GM18517 (cell line): ENCODE measurements around the gene DDAH2.
A peak's percentile ranks its signal among the peaks of the same experiment; 100 is the strongest.

ENCODE experiments used
- ATAC-seq: cut with Tn5 transposase; IDR thresholded peaks from one replicate; pipeline ENCODE4 v1.9.1; 2021; ENCODE audit warnings: mild to moderate bottlenecking, moderate library complexity; ENCODE audit not compliant: unreplicated experiment

Gene DDAH2

GRCh38 chr6:31762356-31762755 is 33.3 kb upstream of the DDAH2 start, which contains the start of gene SAPCD1:
Gene SAPCD1 (plus strand): TSS chr6:31762656. CDS start chr6:31763055, 399 bp downstream.
- ATAC-seq = no peak

DNA sequence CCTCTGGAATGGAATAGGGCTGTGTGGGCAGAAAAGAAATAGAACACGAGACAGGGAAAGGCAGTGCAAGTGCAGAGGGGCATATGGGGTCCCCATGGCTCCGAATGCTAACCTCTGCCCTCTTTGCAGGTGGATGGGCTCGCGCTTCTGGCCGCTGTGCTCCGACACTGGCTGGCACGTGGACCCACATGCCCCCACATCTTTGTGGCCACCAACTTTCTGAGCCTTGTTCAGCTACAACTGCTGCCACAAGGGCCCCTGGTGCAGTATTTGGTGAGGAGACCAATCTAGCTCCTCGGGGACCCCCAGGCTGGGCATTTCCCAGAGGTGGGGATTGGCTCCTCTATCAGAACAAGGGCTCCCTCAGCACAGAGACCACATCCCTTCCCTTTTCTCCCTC is 32.2 kb upstream of the DDAH2 start:
- ATAC-seq = no peak

DNA sequence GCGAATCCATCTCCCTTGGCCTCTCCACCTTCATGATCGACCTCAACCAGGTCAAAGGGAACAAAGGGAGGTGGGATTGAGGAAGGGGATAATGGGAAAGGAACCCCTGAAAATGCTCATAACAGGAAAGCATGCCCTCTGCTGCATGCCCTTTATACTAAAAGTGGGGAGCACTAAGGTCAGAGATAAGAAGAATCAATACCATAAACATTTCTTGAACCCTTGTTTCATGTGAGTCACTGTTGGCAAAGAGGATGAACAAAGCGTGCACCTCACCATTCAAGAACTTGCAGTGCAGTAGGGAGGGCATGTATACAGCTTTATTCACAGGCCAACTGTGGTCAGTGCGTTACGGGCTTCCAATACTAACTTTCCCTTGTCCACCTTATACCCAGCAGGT is 31.7 kb upstream of the DDAH2 start:
- ATAC-seq = no peak

DNA sequence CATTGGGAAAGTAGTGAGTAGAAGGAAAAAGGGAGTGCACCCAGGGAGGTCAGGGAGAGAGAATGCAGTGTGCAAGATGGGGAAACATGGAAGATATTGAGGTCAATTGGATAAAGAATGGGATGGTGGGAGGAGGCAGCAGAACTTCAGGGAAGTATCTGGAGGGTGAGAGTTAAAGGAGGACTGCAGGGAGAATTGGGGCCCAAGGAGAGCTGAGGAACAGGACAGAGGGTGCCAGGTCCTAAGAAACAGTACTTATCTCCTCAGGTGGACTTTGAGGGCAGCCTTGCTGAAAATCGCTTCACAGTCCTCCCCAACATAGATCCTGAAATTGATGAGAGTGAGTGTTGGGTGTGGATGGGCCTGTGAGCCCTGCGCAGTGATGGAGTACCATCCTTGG is 29.2 kb upstream of the DDAH2 start:
- ATAC-seq = no peak

- ATAC-seq = no peak
These were observed 23.7 kb upstream of the DDAH2 start for GRCh38 chr6:31752739-31753319.

- ATAC-seq = no peak
These were observed 21.4 kb upstream of the DDAH2 start for GRCh38 chr6:31750411-31751022.

DNA sequence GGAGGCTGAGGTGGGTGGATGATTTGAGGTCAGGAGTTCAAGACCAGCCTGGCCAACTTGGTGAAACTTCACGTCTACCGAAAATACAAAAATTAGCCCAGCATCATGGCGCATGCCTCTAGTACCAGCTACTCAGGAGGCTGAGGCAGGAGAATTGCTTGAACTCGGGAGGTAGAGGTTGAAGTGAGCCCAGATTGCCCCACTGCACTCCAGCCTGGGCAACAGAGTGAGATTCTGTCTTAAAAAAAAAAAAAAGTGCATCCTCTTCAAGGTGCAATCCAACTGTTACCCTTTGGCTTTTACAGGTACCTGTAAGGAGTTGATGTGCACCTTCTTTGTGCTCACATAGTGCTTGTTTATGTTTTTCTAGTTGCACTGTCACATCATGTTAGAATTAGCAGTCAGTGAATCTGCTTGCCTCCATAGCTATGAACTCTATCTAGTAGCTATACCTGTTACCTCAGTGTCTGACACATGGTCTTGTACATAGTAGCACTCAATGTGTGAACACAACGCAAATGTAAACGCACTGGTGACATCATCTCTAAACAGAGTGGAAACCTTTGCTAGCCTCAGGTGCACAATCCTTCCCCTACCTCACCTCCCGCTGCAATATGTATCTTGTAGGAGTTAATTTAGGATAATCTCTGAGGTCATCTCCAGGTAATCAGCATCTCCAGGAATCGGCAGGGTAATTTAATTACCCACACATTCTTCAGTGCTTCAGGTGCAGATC is 20.4 kb upstream of the DDAH2 start:
- no peak for ATAC-seq

- no peak for ATAC-seq
These were observed 15.3 kb upstream of the DDAH2 start for GRCh38 chr6:31744422-31744821.

- no peak for ATAC-seq
These were observed 13.8 kb upstream of the DDAH2 start for GRCh38 chr6:31742894-31743293.

DNA sequence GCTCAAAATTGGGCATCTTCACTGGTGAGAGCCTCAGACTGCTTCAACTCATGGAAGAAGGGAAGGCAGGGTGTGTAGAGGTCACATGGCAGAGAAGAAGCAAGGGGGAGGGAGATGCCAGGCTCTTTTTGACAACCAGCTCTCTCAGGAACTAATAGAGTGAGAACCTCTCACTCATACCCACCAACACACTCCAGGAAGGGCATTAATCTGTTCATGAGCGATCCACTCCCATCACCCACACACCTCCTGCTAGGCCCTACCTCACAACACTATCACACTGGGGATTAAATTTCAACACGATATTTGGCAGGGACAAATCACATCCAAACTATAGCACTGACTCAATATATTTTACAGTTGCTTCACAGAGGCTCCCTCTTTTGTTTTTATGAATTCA is 12.7 kb upstream of the DDAH2 start:
- ATAC-seq = no peak

- no peak for ATAC-seq
These were observed 11.5 kb upstream of the DDAH2 start for GRCh38 chr6:31740397-31741223.

DNA sequence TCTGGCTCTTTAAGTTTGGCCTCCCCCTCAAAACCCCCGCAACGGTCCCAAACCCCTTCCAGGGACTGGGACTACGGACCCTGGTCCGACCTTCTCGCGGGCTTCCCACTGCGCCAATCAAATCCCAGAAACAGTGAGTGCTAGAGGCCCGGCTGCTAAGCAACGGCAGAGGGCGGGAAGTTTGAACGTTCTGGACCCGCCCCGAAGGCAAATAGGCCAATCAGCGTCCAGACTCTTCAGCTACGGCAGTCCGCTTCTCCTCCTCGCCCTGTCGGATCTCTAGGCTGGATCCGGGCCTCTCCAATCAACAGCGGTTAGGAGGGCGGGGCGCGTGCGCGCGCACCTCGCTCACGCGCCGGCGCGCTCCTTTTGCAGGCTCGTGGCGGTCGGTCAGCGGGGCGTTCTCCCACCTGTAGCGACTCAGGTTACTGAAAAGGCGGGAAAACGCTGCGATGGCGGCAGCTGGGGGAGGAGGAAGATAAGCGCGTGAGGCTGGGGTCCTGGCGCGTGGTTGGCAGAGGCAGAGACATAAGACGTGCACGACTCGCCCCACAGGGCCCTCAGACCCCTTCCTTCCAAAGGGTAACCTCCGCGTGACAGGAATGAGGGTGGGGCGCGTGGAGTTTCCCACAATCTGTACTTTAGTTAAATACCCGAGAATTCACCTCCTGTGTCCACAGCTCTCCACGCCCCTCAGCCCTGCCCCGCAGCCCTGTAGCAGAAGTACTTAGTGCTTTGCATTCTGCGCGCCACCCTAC is 10.7 kb upstream of the DDAH2 start, which contains the start of gene MSH5:
MSH5 (plus strand) TSS at position 367 of the 758 bp plus-strand sequence. CDS start 462 bp downstream, outside the sequence.
- ATAC-seq = peak; percentile 71

- no peak for ATAC-seq
These were observed 9.2 kb upstream of the DDAH2 start for GRCh38 chr6:31737991-31738979.

- no peak for ATAC-seq
These were observed 8.4 kb upstream of the DDAH2 start for GRCh38 chr6:31737315-31737990.

DNA sequence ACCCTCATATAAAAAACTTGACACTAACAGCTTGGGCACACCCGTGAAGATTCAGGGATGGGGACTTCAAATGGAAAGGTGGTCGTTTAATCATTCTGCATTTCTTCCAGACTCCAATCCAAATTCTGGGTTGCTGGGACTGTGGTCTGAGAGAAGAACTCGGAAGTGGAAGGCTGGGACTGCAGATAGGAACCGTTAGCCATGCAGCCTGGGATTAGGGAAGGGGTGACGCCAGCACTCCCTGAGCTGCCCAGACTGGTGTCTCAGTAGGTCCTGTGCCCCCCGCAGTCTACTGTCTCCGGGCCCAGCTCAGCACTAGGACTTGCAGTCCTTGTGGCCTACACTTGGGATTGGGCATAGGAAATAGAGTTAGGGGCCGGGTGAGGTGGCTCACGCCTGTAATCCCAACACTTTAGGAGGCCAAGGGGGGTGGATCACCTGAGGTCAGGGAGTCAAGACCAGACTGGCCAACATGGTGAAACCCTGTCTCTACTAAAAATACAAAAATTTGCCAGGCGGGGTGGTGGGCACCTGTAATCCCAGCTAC is 7.7 kb upstream of the DDAH2 start:
- no peak for ATAC-seq

- ATAC-seq = no peak
These were observed 7.1 kb upstream of the DDAH2 start, which contains the start of gene CLIC1 for GRCh38 chr6:31736021-31736767. Gene CLIC1 (minus strand): TSS chr6:31736530. CDS start chr6:31736300, 230 bp downstream.

GRCh38 chr6:31734821-31735406 is 5.8 kb upstream of the DDAH2 start:
- no peak for ATAC-seq
